ENCODE data around the gene NPL. TPM values are rescaled to one million over a fixed set of nuclear protein-coding genes. Genes with fewer than 3 reads are reported as not detected.

Gene NPL
- total and polyA plus RNA-seq, 12 donors, result 4.8 to 31.7 (median 21.2) TPM

GRCh38 chr1:182802006-182802803 is 12.6 kb downstream of the NPL start:
- H3K27me3 ChIP-seq, result no peaks in the 10 kb centered on the region
- H3K4me1 ChIP-seq (replicated peaks in 1 of 2), result no peaks in the 10 kb centered on the region
- TF ChIP-seq CTCF (IDR thresholded peaks at IDR 0.05), result no peak
- no peak for TF ChIP-seq POLR2A (IDR thresholded peaks at IDR 0.05)
- no peaks in the 10 kb centered on the region for H3K36me3 ChIP-seq (replicated peaks in 1 of 2)
- no peaks in the 10 kb centered on the region for H3K9me3 ChIP-seq (replicated peaks in 1 of 3)
- intact Hi-C loops (cut with DNase I), result no loop called here
- H3K27ac ChIP-seq, result no peak overlapping the region
- 81 to 96% (median 91%) methylated on average over 4 of the region's 4 CpGs for WGBS, 4 donors
- H3K4me3 ChIP-seq, result no peak overlapping the region
- no peak for DNase-seq

- no peak for DNase-seq
- Histone ChIP-seq H3K4me1 (replicated peaks in 1 of 2) (no peaks in the 10 kb centered on the region), H3K27ac (no peak overlapping the region), H3K27me3 (no peaks in the 10 kb centered on the region), H3K36me3 (replicated peaks in 1 of 2) (no peaks in the 10 kb centered on the region), H3K9me3 (replicated peaks in 1 of 3) (no peaks in the 10 kb centered on the region), H3K4me3 (no peak overlapping the region)
- intact Hi-C loops (cut with DNase I), result no loop called here
- TF ChIP-seq POLR2A (IDR thresholded peaks at IDR 0.05) (no peak), CTCF (IDR thresholded peaks at IDR 0.05) (no peak)
- WGBS, 4 donors, result 84 to 100% (median 90%) methylated on average over 1 of the region's 1 CpG
Observed at GRCh38 chr1:182803846-182804245, 14.3 kb downstream of the NPL start.

GRCh38 chr1:182806015-182806678 is 16.6 kb downstream of the NPL start:
- no peak overlapping the region for H3K4me3 ChIP-seq
- WGBS, 4 donors, result 80 to 88% (median 87%) methylated on average over 11 of the region's 11 CpGs
- no peak for DNase-seq
- H3K27ac ChIP-seq, result no peak overlapping the region
- no peaks in the 10 kb centered on the region for H3K27me3 ChIP-seq
- H3K9me3 ChIP-seq (replicated peaks in 1 of 3), result no peaks in the 10 kb centered on the region
- no peaks in the 10 kb centered on the region for H3K36me3 ChIP-seq (replicated peaks in 1 of 2)
- H3K4me1 ChIP-seq (replicated peaks in 1 of 2), result no peaks in the 10 kb centered on the region
- no peak for TF ChIP-seq POLR2A (IDR thresholded peaks at IDR 0.05)
- intact Hi-C loops (cut with DNase I), result no loop called here

- Histone ChIP-seq H3K4me3 (no peak overlapping the region), H3K27me3 (no peaks in the 10 kb centered on the region), H3K9me3 (replicated peaks in 1 of 3) (no peaks in the 10 kb centered on the region), H3K4me1 (replicated peaks in 1 of 2) (no peaks in the 10 kb centered on the region), H3K27ac (no peak overlapping the region), H3K36me3 (replicated peaks in 1 of 2) (no peaks in the 10 kb centered on the region)
- no peak for TF ChIP-seq CTCF (IDR thresholded peaks at IDR 0.05)
- no peak for TF ChIP-seq POLR2A (IDR thresholded peaks at IDR 0.05)
- no peak for DNase-seq
- WGBS, 4 donors, result 82 to 94% (median 91%) methylated on average over 3 of the region's 3 CpGs
- intact Hi-C loops (cut with DNase I), result no loop called here
Observed at GRCh38 chr1:182807907-182808306, 18.3 kb downstream of the NPL start.
